ENCODE measurements around the gene PRLR.

Gene PRLR

GRCh38 chr5:35001842-35002241, 228.4 kb downstream of the PRLR start:
- H3K4me3 ChIP-seq (ENCODE audit: low read depth, low read length): no peak overlapping the region
- TF ChIP-seq CTCF (IDR thresholded peaks at IDR 0.05; ENCODE audit: low read depth, low read length): no peak
- DNase-seq (ENCODE audit: low read depth, low spot score): no peak
- in situ Hi-C loops (cut with HindIII; ENCODE audit: low sequenced_read_pairs): no loop called here

Data from astrocyte of the spinal cord (primary cell).